Measurements from ENCODE around the gene NEURL1. TPM values are rescaled to one million over a fixed set of nuclear protein-coding genes. Genes with fewer than 3 reads are reported as not detected.

The NEURL1 gene
- total RNA-seq: 0.64 TPM
- long read RNA-seq, partial matches to known transcripts: 2 of 8 reads
- long read RNA-seq, other reads (novel, unspliced or antisense): 6 of 8 reads

- Histone ChIP-seq H3K9me3 (no peaks in the 10 kb centered on the region), H3K27ac (no peak within 1 kb of the TSS), H3K27me3 (peaks cover 32% of the 10 kb centered on the region), H3K4me3 (peak within 1 kb of the TSS; percentile 46), H3K4me1 (peaks cover 5% of the 10 kb centered on the region), H3K36me3 (no peaks in the 10 kb centered on the region)
- ATAC-seq: peak; percentile 9
- TF ChIP-seq CTCF (IDR thresholded peaks at IDR 0.05): no peak
- DNase-seq: no peak
- intact Hi-C loops (cut with DNase I): no loop called here
These were observed at the start of gene NEURL1 for GRCh38 chr10:103493362-103493915. Gene NEURL1, plus strand, starts transcription at chr10:103493705. Its CDS starts 683 bp downstream, at chr10:103494388.

GRCh38 chr10:103444478-103444877 is 49.0 kb upstream of the NEURL1 start:
- intact Hi-C loops (cut with DNase I): no loop called here
- H3K9me3 ChIP-seq: no peaks in the 10 kb centered on the region
- no peaks in the 10 kb centered on the region for H3K27me3 ChIP-seq
- H3K27ac ChIP-seq: no peak overlapping the region
- no peak for TF ChIP-seq CTCF (IDR thresholded peaks at IDR 0.05)
- ATAC-seq: no peak
- peaks cover 39% of the 10 kb centered on the region for H3K4me1 ChIP-seq
- no peak overlapping the region for H3K4me3 ChIP-seq
- peaks cover 93% of the 10 kb centered on the region for H3K36me3 ChIP-seq
- DNase-seq: no peak

- Histone ChIP-seq H3K27me3 (no peaks in the 10 kb centered on the region), H3K9me3 (no peaks in the 10 kb centered on the region), H3K36me3 (peaks cover 93% of the 10 kb centered on the region), H3K4me1 (peaks cover 48% of the 10 kb centered on the region), H3K27ac (peak overlapping the region; percentile 83), H3K4me3 (no peak overlapping the region)
- no peak for TF ChIP-seq CTCF (IDR thresholded peaks at IDR 0.05)
- intact Hi-C loops (cut with DNase I): no loop called here
- no peak for ATAC-seq
- DNase-seq: no peak
These were observed 48.1 kb upstream of the NEURL1 start for GRCh38 chr10:103445366-103445765.

- no peak for TF ChIP-seq CTCF (IDR thresholded peaks at IDR 0.05)
- no peaks in the 10 kb centered on the region for H3K27me3 ChIP-seq
- H3K27ac ChIP-seq: peak overlapping the region; percentile 83
- peak; percentile 11 for ATAC-seq
- peaks cover 52% of the 10 kb centered on the region for H3K4me1 ChIP-seq
- no peak for DNase-seq
- H3K4me3 ChIP-seq: no peak overlapping the region
- H3K36me3 ChIP-seq: peaks cover 91% of the 10 kb centered on the region
- H3K9me3 ChIP-seq: no peaks in the 10 kb centered on the region
- intact Hi-C loops (cut with DNase I): no loop called here
These were observed 47.5 kb upstream of the NEURL1 start for GRCh38 chr10:103445767-103446567.

GRCh38 chr10:103447187-103447586 is 46.3 kb upstream of the NEURL1 start:
- Histone ChIP-seq H3K9me3 (no peaks in the 10 kb centered on the region), H3K4me1 (peaks cover 56% of the 10 kb centered on the region), H3K27ac (peak overlapping the region; percentile 83), H3K27me3 (no peaks in the 10 kb centered on the region), H3K4me3 (no peak overlapping the region), H3K36me3 (peaks cover 78% of the 10 kb centered on the region)
- intact Hi-C loops (cut with DNase I): no loop called here
- no peak for DNase-seq
- TF ChIP-seq CTCF (IDR thresholded peaks at IDR 0.05): no peak
- no peak for ATAC-seq

All from upper lobe of right lung (tissue), 1 donor.